ENCODE data around the gene NUTM2D. TPM values are rescaled to one million over a fixed set of nuclear protein-coding genes. Genes with fewer than 3 reads are reported as not detected.
"Not testable (repeated sequence)": the region's sequence is repeated elsewhere in the genome, so short reads cannot be mapped to it uniquely, and the experiment has no call there.

NUTM2D gene
- total RNA-seq, 1 donor from 2014 or later: 6.9 TPM

GRCh38 chr10:87369514-87370112, 12.1 kb downstream of the NUTM2D start:
- DNase-seq (ENCODE audit: low spot score in 2 of 2); FAIRE-seq: not testable (repeated sequence)

GRCh38 chr10:87374091-87374490, 16.5 kb downstream of the NUTM2D start:
- not testable (repeated sequence) for FAIRE-seq; DNase-seq (ENCODE audit: low spot score in 2 of 2)

GRCh38 chr10:87379115-87379514, 21.6 kb downstream of the NUTM2D start:
- not testable (repeated sequence) for FAIRE-seq; DNase-seq (ENCODE audit: low spot score in 2 of 2)

- FAIRE-seq; DNase-seq (ENCODE audit: low spot score in 2 of 2): not testable (repeated sequence)
Observed at GRCh38 chr10:87383149-87383857, 25.8 kb downstream of the NUTM2D start.

- not testable (repeated sequence) for FAIRE-seq; DNase-seq (ENCODE audit: low spot score in 2 of 2)
Observed at GRCh38 chr10:87384283-87384682, 26.7 kb downstream of the NUTM2D start.

DNA sequence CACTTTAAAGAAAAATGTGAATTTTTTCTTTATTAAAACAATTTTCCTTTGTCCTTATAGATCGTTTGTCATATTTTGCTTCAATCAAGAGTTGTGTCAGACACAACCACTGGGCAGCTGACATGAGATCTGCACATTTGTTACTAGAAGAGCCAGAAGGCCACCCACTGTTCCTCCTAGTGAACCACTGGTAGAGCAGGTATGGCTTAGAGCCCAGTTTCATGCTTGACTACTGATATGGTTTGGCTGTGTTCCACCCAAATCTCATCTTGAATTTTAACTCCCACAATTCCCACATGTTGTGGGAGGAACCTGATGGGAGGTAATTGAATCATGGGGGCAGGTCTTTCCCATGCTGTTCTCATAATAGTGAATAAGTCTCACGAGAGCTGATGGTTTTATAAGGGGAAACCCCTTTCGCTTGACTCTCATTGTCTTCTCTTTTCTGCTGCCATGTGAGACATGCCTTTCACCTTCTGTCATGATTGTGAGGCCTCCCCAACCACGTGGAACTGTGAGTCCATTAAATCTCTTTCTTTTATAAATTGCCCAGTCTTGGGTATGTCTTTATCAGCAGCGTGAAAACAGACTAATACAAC, 28.3 kb downstream of the NUTM2D start:
- DNase-seq (ENCODE audit: low spot score in 2 of 2); FAIRE-seq: not testable (repeated sequence)

DNA sequence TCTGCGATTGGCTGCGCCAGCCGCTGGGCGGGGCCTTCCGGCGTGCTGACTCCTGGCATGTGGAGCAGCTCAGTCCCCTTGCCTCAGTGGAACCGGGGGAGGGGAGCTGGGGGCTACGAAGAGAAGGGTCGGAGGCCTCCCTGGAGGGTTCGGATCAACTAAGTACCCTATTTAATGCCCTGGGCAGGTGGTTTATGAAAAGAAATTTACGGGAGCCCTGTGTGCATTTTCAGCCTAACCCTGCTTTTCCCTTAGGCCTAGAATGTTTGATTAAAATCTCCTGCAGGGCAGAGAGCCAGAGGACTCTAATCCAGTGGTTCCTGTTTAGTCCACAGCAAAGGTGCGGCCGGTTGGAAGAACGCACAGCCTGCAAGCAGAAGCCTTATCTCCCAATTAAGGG, 33.8 kb downstream of the NUTM2D start:
- FAIRE-seq; DNase-seq (ENCODE audit: low spot score in 2 of 2): not testable (repeated sequence)

GRCh38 chr10:87396206-87396605, 38.7 kb downstream of the NUTM2D start:
- DNase-seq (ENCODE audit: low spot score in 2 of 2); FAIRE-seq: not testable (repeated sequence)

DNA sequence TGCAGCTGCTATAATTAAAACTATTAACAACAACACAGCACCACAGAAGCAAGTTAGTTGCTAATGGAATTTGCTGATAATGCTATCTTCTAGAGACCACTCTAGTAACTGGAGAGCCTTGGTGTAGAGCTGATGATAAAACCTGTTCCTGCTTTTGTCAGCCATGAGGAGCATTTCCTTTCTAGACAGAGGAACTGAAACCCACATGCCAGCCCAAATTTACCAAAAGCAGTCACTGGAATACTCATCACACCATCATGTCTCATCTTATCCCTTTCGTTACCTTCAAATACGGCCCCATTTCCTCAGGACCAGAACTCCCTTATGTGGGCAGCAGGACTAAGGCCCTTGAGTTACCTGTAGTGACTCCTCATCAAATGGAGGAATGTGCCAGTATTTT, 40.9 kb downstream of the NUTM2D start:
- not testable (repeated sequence) for FAIRE-seq; DNase-seq (ENCODE audit: low spot score in 2 of 2)

GRCh38 chr10:87407516-87408467, 50.2 kb downstream of the NUTM2D start:
- DNase-seq (ENCODE audit: low spot score in 2 of 2); FAIRE-seq: not testable (repeated sequence)

DNA sequence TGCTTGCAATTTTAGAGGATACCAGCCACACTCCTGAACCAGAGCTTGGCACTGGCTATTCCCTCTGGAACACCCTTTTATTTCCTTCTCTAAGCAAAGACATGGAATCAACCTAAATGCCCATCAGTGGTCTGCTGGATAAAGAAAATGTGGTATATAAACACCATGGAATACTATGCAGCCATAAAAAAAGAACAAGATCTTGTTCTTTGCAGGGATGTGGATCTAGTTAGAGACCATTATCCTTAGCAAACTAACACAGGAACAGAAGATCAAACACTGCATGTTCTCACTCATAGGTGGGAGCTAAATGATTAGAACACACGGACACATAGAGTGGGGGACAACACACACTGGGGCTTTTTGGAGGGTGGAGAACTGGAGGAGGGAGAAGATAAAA, 56.4 kb downstream of the NUTM2D start:
- not testable (repeated sequence) for DNase-seq (ENCODE audit: low spot score in 2 of 2); FAIRE-seq

Small RNAs within 50 kb of the gene (small RNA-seq; reads per million reads assigned to genes)
- gene AL355334.1: not detected

Other genes with a start within 250 kb of the NUTM2D start
- gene NUTM2A, start 132.3 kb upstream of the NUTM2D start, total RNA-seq: 1.6 TPM
- 27.3 TPM for gene MINPP1, start 147.1 kb downstream of the NUTM2D start, total RNA-seq